Transverse colon (tissue), 4 donors: ENCODE results near the gene MYH7B. TPM values are rescaled to one million over a fixed set of nuclear protein-coding genes. Genes with fewer than 3 reads are reported as not detected.

Source experiments
- DNase-seq: peaks from one replicate; pipeline ENCODE4 v3.0.0-alpha.2; 2019
- H3K27ac ChIP-seq, 4 donors: fragments of 200-600 bp; sonication (generic); 2 replicates each; pipeline ENCODE4 v1.5.1; 2016 to 2018; ENCODE audit warnings: inconsistent platforms in 4 of 4
- H3K27me3 ChIP-seq: fragments of 200-600 bp; sonication (generic); 2 replicates; pipeline ENCODE4 v1.5.1; 2017; ENCODE audit warnings: inconsistent platforms
- H3K36me3 ChIP-seq, 4 donors: fragments of 200-600 bp; sonication (generic); 2 replicates each; pipeline ENCODE4 v1.5.1; 2017 to 2019; ENCODE audit warnings: inconsistent platforms in 4 of 4
- H3K4me1 ChIP-seq, 4 donors: fragments of 200-600 bp; sonication (generic); 2 replicates each; pipeline ENCODE4 v1.5.1; 2017 to 2020; ENCODE audit warnings: inconsistent platforms in 4 of 4
- H3K4me3 ChIP-seq, 4 donors: fragments of 200-600 bp; sonication (generic); 1 replicate in 1 of 4; 2 replicates in 3 of 4; pipeline versions ENCODE4 v1.5.1 to v1.6.1; 2017 to 2019; ENCODE audit warnings: inconsistent platforms in 4 of 4
- H3K9me3 ChIP-seq, 2 donors: fragments of 200-600 bp; sonication (generic); 2 replicates each; pipeline ENCODE4 v1.5.1; 2017 to 2019; ENCODE audit warnings: inconsistent platforms in 2 of 2
- CTCF ChIP-seq, 5 experiments: fragments of 200-600 bp in 3 of 5; fragments of 450-650 bp in 2 of 5; sonication (generic) in 3 of 5; IDR thresholded peaks; 1 replicate in 2 of 5; 2 replicates in 3 of 5; pipeline ENCODE4 v1.5.1; 2016 to 2017; ENCODE audit warnings: antibody characterized with exemption in 5 of 5, inconsistent platforms in 3 of 5, mild to moderate bottlenecking in 2 of 5, moderate library complexity in 1 of 5
- EP300 ChIP-seq: sonication (generic); formaldehyde crosslinking; IDR thresholded peaks from one replicate; pipeline ENCODE4 v1.6.1; 2017; ENCODE audit warnings: antibody characterized with exemption, low read depth
- POLR2A ChIP-seq: fragments of 450-650 bp; IDR thresholded peaks from one replicate; pipeline ENCODE4 v1.6.1; 2016; ENCODE audit warnings: antibody characterized with exemption, mild to moderate bottlenecking, moderate library complexity
- POLR2AphosphoS5 ChIP-seq, 3 donors: sonication (generic); formaldehyde crosslinking; IDR thresholded peaks; one replicate each; pipeline ENCODE4 v1.6.1; 2016; ENCODE audit warnings: antibody characterized with exemption in 3 of 3
- WGBS, 2 donors: methylation state at CpG; one replicate each; pipeline ENCODE4 v1.1.5; 2018; ENCODE audit warnings: low coverage in 1 of 2; 5-methylcytosine and 5-hydroxymethylcytosine counted together
- in situ Hi-C, 4 donors: fragments of 200-750 bp; cut with MboI; loops; one replicate each; pipeline versions ENCODE4 v1.15.0 to v1.15.1; 2017; ENCODE audit warnings: low sequenced_read_pairs in 3 of 4, low pct_ligation_motif_present in 1 of 4, low pct_unique_long_range_greater_than_20kb in 1 of 4
- intact Hi-C: fragments of 100-400 bp; cut with DNase I; formaldehyde crosslinking; loops from one replicate; pipeline ENCODE4 v1.15.1; 2023; ENCODE audit warnings: low total_unique reads
- total RNA-seq, 4 donors: library from RNA; depleted of rRNA; stranded (reverse); fragments of >200 nt; gene quantifications; one replicate each; pipeline ENCODE4 v1.1.0, GENCODE V29; 2016

The MYH7B gene
- total RNA-seq, 4 donors from 2014 or later = 0.20 to 0.75 (median 0.52) TPM

- Histone ChIP-seq H3K4me1 (no peaks in the 10 kb centered on the region), H3K4me3 (no peak overlapping the region), H3K36me3 (peaks cover 0 to 43% (median 17%) of the 10 kb centered on the region in 4 donors), H3K27me3 (no peaks in the 10 kb centered on the region), H3K9me3 (no peaks in the 10 kb centered on the region), H3K27ac (no peak overlapping the region)
- TF ChIP-seq CTCF (IDR thresholded peaks at IDR 0.05) (no peak), POLR2AphosphoS5 (IDR thresholded peaks at IDR 0.05) (no peak), EP300 (no peak), POLR2A (no peak)
- in situ Hi-C loops = no loop called here
- intact Hi-C loops = no loop called here
- WGBS, 2 donors = 95 to 100% methylated on average over 1 of the region's 1 CpG
- no peak for DNase-seq
Measured at GRCh38 chr20:34926581-34926980, 29.1 kb upstream of the MYH7B start.

- Histone ChIP-seq H3K9me3 (no peaks in the 10 kb centered on the region), H3K27ac (no peak overlapping the region), H3K4me1 (no peaks in the 10 kb centered on the region), H3K36me3 (peaks cover 0 to 43% (median 17%) of the 10 kb centered on the region in 4 donors), H3K27me3 (no peaks in the 10 kb centered on the region), H3K4me3 (no peak overlapping the region)
- DNase-seq = no peak
- in situ Hi-C loops = no loop called here
- no peak for TF ChIP-seq POLR2AphosphoS5 (IDR thresholded peaks at IDR 0.05)
- TF ChIP-seq POLR2A = no peak
- no peak for TF ChIP-seq EP300
- TF ChIP-seq CTCF (IDR thresholded peaks at IDR 0.05) = no peak
- intact Hi-C loops = no loop called here
- 100% methylated on average over 1 of the region's 1 CpG; no CpG with 5 or more reads in 1 of the 2 donors for WGBS, 2 donors
Measured at GRCh38 chr20:34927736-34928135, 27.9 kb upstream of the MYH7B start.

GRCh38 chr20:34928411-34928810, 27.3 kb upstream of the MYH7B start:
- H3K36me3 ChIP-seq = peaks cover 0 to 43% (median 14%) of the 10 kb centered on the region in 4 donors
- in situ Hi-C loops = no loop called here
- H3K27ac ChIP-seq = no peak overlapping the region
- H3K27me3 ChIP-seq = no peaks in the 10 kb centered on the region
- no peak overlapping the region for H3K4me3 ChIP-seq
- no peaks in the 10 kb centered on the region for H3K9me3 ChIP-seq
- no peak for TF ChIP-seq POLR2A
- TF ChIP-seq POLR2AphosphoS5 (IDR thresholded peaks at IDR 0.05) = no peak
- no peak for TF ChIP-seq CTCF (IDR thresholded peaks at IDR 0.05)
- no peak for TF ChIP-seq EP300
- intact Hi-C loops = no loop called here
- 100% methylated on average over 1 to 2 of the region's 2 CpGs for WGBS, 2 donors
- H3K4me1 ChIP-seq = no peaks in the 10 kb centered on the region
- DNase-seq = no peak

- H3K27ac ChIP-seq = no peak overlapping the region
- in situ Hi-C loops (no loop called here), intact Hi-C loops (no loop called here)
- WGBS, 2 donors = 60 to 92% methylated on average over 1 to 7 of the region's 7 CpGs
- no peaks in the 10 kb centered on the region for H3K4me1 ChIP-seq
- no peaks in the 10 kb centered on the region for H3K27me3 ChIP-seq
- no peak for DNase-seq
- no peaks in the 10 kb centered on the region for H3K9me3 ChIP-seq
- H3K4me3 ChIP-seq = no peak overlapping the region
- TF ChIP-seq EP300 (no peak), CTCF (IDR thresholded peaks at IDR 0.05) (no peak)
- H3K36me3 ChIP-seq = peaks cover 0 to 14% (median 7%) of the 10 kb centered on the region in 4 donors
Measured at GRCh38 chr20:34931771-34932170, 23.9 kb upstream of the MYH7B start.
